Mucosa of gallbladder (tissue), 1 donor: ENCODE measurements around the gene OSBPL10. TPM values are rescaled to one million over a fixed set of nuclear protein-coding genes. Genes with fewer than 3 reads are reported as not detected.

Experiments
- DNase-seq: peaks from one replicate; pipeline ENCODE4 v3.0.0-alpha.2; 2020; ENCODE audit warnings: low spot score
- total RNA-seq: library from RNA; stranded (reverse); gene quantifications from one replicate; pipeline ENCODE4 v1.2.1, GENCODE V29; 2021
- donor health status: DM: no; HTN: no; CAD: no.

Gene OSBPL10
- total RNA-seq, 1 donor from 2014 or later, result 70.6 TPM

- DNase-seq, result no peak
Observed at GRCh38 chr3:31621314-31621713, 359.7 kb downstream of the OSBPL10 start.

GRCh38 chr3:31620656-31621055 lies 360.4 kb downstream of the OSBPL10 start:
- no peak for DNase-seq

- DNase-seq, result no peak
Observed at GRCh38 chr3:31616711-31617110, 364.4 kb downstream of the OSBPL10 start.

GRCh38 chr3:31615071-31615875 lies 365.8 kb downstream of the OSBPL10 start:
- no peak for DNase-seq

- no peak for DNase-seq
Observed at GRCh38 chr3:31614162-31614921, 366.7 kb downstream of the OSBPL10 start.

GRCh38 chr3:31613654-31614053 lies 367.4 kb downstream of the OSBPL10 start:
- DNase-seq, result no peak

- DNase-seq, result no peak
Observed at GRCh38 chr3:31613177-31613576, 367.9 kb downstream of the OSBPL10 start.

Other genes with a start within 250 kb of the OSBPL10 start
- 1.8 TPM for gene ZNF860, start 488 bp upstream of the OSBPL10 start, total RNA-seq
- gene GPD1L, start 125.4 kb upstream of the OSBPL10 start, total RNA-seq, result 31.1 TPM